Endothelial cell of umbilical vein (primary cell): Measurements from ENCODE around the gene TBC1D14.

Source experiments
- EZH2 ChIP-seq: IDR thresholded peaks from 2 replicates; pipeline ENCODE4 v1.6.1; 2012; ENCODE audit warnings: borderline replicate concordance, low read depth, mild to moderate bottlenecking, moderate library complexity, low read length, inconsistent platforms; ENCODE audit not compliant: severe bottlenecking
- JUN ChIP-seq: IDR thresholded peaks from 2 replicates; pipeline ENCODE4 v1.6.1; 2011; ENCODE audit warnings: borderline replicate concordance, low read depth; ENCODE audit not compliant: insufficient read length, insufficient read depth
- POLR2A ChIP-seq: IDR thresholded peaks from 2 replicates; pipeline ENCODE4 v1.6.1; 2012; ENCODE audit warnings: low read depth, mild to moderate bottlenecking, control low read depth, low read length
- POLR2AphosphoS5 ChIP-seq: IDR thresholded peaks from 2 replicates; pipeline ENCODE4 v1.6.1; 2012; ENCODE audit warnings: low read depth, mild to moderate bottlenecking, control low read depth, low read length, moderate library complexity; ENCODE audit not compliant: insufficient read depth
- TF ChIP-seq, protein P1 (sequence below), 2 donors: IDR thresholded peaks; 1 replicate in 1 of 2; 2 replicates in 1 of 2; pipeline ENCODE4 v1.5.1; 2011; ENCODE audit warnings: low read length in 2 of 2, mild to moderate bottlenecking in 2 of 2, moderate library complexity in 2 of 2, control low read depth in 1 of 2, inconsistent platforms in 1 of 2, low read depth in 1 of 2; ENCODE audit not compliant: insufficient read depth in 1 of 2; ENCODE audit errors: extremely low read depth in 1 of 2
- TF ChIP-seq, protein P2 (sequence below): IDR thresholded peaks from 2 replicates; pipeline ENCODE4 v1.6.1; 2011; ENCODE audit not compliant: insufficient read depth, insufficient read length

DNA sequence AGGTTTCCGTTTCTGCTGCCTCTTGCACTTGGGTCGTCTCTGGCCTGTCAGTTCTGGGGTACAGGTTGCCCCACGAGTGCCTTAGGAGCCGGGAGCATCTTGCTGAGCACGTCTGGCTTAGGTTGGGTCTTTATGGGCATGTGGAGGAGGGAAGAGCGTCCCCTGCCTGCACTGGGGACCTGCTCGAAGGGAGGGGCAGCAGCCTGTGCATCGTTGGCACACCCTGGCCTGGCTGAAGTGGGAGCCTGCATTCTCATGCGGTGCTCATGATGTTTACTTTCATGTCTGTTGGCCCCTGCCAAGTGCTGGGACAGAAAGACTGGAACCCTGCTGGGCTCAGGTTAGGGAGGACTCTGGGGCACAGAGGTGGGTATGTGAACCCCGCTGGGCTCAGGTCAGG is 109.7 kb downstream of the TBC1D14 start:
- TF ChIP-seq, protein P1, sequence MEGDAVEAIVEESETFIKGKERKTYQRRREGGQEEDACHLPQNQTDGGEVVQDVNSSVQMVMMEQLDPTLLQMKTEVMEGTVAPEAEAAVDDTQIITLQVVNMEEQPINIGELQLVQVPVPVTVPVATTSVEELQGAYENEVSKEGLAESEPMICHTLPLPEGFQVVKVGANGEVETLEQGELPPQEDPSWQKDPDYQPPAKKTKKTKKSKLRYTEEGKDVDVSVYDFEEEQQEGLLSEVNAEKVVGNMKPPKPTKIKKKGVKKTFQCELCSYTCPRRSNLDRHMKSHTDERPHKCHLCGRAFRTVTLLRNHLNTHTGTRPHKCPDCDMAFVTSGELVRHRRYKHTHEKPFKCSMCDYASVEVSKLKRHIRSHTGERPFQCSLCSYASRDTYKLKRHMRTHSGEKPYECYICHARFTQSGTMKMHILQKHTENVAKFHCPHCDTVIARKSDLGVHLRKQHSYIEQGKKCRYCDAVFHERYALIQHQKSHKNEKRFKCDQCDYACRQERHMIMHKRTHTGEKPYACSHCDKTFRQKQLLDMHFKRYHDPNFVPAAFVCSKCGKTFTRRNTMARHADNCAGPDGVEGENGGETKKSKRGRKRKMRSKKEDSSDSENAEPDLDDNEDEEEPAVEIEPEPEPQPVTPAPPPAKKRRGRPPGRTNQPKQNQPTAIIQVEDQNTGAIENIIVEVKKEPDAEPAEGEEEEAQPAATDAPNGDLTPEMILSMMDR (IDR thresholded peaks at IDR 0.05; ENCODE audit: extremely low read depth in 1 of 2, insufficient read depth in 1 of 2, low read depth in 1 of 2, low read length in 2 of 2), result no peak
- TF ChIP-seq, protein P2, sequence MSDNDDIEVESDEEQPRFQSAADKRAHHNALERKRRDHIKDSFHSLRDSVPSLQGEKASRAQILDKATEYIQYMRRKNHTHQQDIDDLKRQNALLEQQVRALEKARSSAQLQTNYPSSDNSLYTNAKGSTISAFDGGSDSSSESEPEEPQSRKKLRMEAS, result no peak
- TF ChIP-seq EZH2 (no peak), POLR2A (no peak), POLR2AphosphoS5 (no peak), JUN (no peak)
